Endothelial cell of umbilical vein (primary cell): Measurements from ENCODE around the gene CHMP6. TPM values are rescaled to one million over a fixed set of nuclear protein-coding genes. Genes with fewer than 3 reads are reported as not detected.

ENCODE experiments used
- BruUV-seq: library from RNA; stranded (reverse); fragments of 400-500 nt; replicated peaks from 2 replicates; lab custom pipeline; 2021; lab: Mats Ljungman, UMichigan
- CTCF ChIA-PET: fragments of 300-600, 350-600 bp; sonication (Branson Sonifier 250); formaldehyde crosslinking; loops from one replicate; lab custom pipeline; 2021; ENCODE audit warnings: antibody characterized with exemption, inconsistent platforms; lab: Charles Lee
- POLR2A ChIA-PET: fragments of 300-600, 350-600 bp; sonication (Branson Sonifier 250); formaldehyde crosslinking; loops from one replicate; lab custom pipeline; 2021; ENCODE audit warnings: antibody characterized with exemption, inconsistent platforms; lab: Charles Lee
- DNase-seq: peaks from one replicate; pipeline ENCODE4 v3.0.0-alpha.2; 2011; ENCODE audit warnings: low read depth, low spot score
- FAIRE-seq: peaks from 2 replicates; lab custom pipeline; 2011; peaks lifted over from hg19 to GRCh38; lab: Jason Lieb, UNC
- H2AFZ ChIP-seq: 2 replicates; pipeline ENCODE4 v1.6.0; 2012; ENCODE audit warnings: low read depth, low read length, control low read depth, inconsistent platforms
- H3K27ac ChIP-seq: 2 replicates; pipeline ENCODE4 v1.5.1; 2011; ENCODE audit warnings: low read depth, mild to moderate bottlenecking, control low read depth, low read length, moderate library complexity; ENCODE audit not compliant: insufficient read depth
- H3K27me3 ChIP-seq, 2 experiments: 2 replicates each; pipeline versions ENCODE4 v1.6.0 to v1.6.1; 2011; ENCODE audit warnings: low read length in 2 of 2, mixed read lengths in 1 of 2; ENCODE audit not compliant: control insufficient read depth in 2 of 2, insufficient read depth in 2 of 2
- H3K36me3 ChIP-seq, 2 experiments: 2 replicates in 1 of 2; 3 replicates in 1 of 2; pipeline ENCODE4 v1.5.1; 2011; ENCODE audit warnings: low read length in 2 of 2, mild to moderate bottlenecking in 1 of 2, moderate library complexity in 1 of 2; ENCODE audit not compliant: control insufficient read depth in 2 of 2, insufficient read depth in 2 of 2; ENCODE audit errors: extremely low read depth in 1 of 2
- H3K4me1 ChIP-seq: 3 replicates; pipeline ENCODE4 v1.5.1; 2011; ENCODE audit warnings: mild to moderate bottlenecking, low read length; ENCODE audit not compliant: control insufficient read depth, insufficient read depth; ENCODE audit errors: extremely low read depth
- H3K4me2 ChIP-seq: 2 replicates; pipeline ENCODE4 v1.6.1; 2011; ENCODE audit warnings: low read length, control low read depth, mixed read lengths; ENCODE audit not compliant: insufficient read depth
- H3K4me3 ChIP-seq, 3 experiments: fragments of 200-600 bp in 1 of 3; sonication (generic), shearing (Covaris generic) in 1 of 3; replicated peaks in 1 of 3; 2 replicates each; pipeline ENCODE4 v1.5.1; 2011 to 2016; ENCODE audit warnings: control low read depth in 3 of 3, low read length in 3 of 3, mild to moderate bottlenecking in 2 of 3, inconsistent platforms in 1 of 3, low read depth in 1 of 3, moderate library complexity in 1 of 3; ENCODE audit not compliant: insufficient read depth in 1 of 3
- H3K79me2 ChIP-seq: 2 replicates; pipeline ENCODE4 v1.6.0; 2012; ENCODE audit warnings: low read length, inconsistent platforms; ENCODE audit not compliant: control insufficient read depth, insufficient read depth
- H3K9ac ChIP-seq: replicated peaks from 2 replicates; pipeline ENCODE3; 2011; ENCODE audit warnings: low read length, control low read depth; ENCODE audit not compliant: insufficient read depth; ENCODE audit errors: extremely low read depth
- H3K9me1 ChIP-seq: replicated peaks from 3 replicates; pipeline ENCODE4 v1.6.0; 2011; ENCODE audit warnings: mild to moderate bottlenecking, low read length; ENCODE audit not compliant: control insufficient read depth, insufficient read depth; ENCODE audit errors: extremely low read depth
- H3K9me3 ChIP-seq: replicated peaks from 2 replicates; pipeline ENCODE4 v1.5.1; 2012; ENCODE audit warnings: low read length, inconsistent platforms; ENCODE audit not compliant: control insufficient read depth, insufficient read depth
- H4K20me1 ChIP-seq: replicated peaks from 2 replicates; pipeline ENCODE3; 2011; ENCODE audit warnings: mild to moderate bottlenecking, low read length; ENCODE audit not compliant: control insufficient read depth, insufficient read depth; ENCODE audit errors: extremely low read depth
- CTCF ChIP-seq, 2 donors: IDR thresholded peaks; 1 replicate in 1 of 2; 2 replicates in 1 of 2; pipeline ENCODE4 v1.5.1; 2011; ENCODE audit warnings: low read length in 2 of 2, mild to moderate bottlenecking in 2 of 2, moderate library complexity in 2 of 2, control low read depth in 1 of 2, inconsistent platforms in 1 of 2, low read depth in 1 of 2; ENCODE audit not compliant: insufficient read depth in 1 of 2; ENCODE audit errors: extremely low read depth in 1 of 2
- EZH2 ChIP-seq: IDR thresholded peaks from 2 replicates; pipeline ENCODE4 v1.6.1; 2012; ENCODE audit warnings: borderline replicate concordance, low read depth, mild to moderate bottlenecking, moderate library complexity, low read length, inconsistent platforms; ENCODE audit not compliant: severe bottlenecking
- FOS ChIP-seq: IDR thresholded peaks from 2 replicates; pipeline ENCODE4 v1.6.1; 2011; ENCODE audit warnings: mild to moderate bottlenecking, low read length, moderate library complexity, borderline replicate concordance; ENCODE audit not compliant: insufficient read depth
- GATA2 ChIP-seq: IDR thresholded peaks from 2 replicates; pipeline ENCODE4 v1.7.0; 2011; ENCODE audit warnings: low read depth, mild to moderate bottlenecking, moderate library complexity, mixed read lengths, low read length; ENCODE audit not compliant: insufficient read length, insufficient read depth
- JUN ChIP-seq: IDR thresholded peaks from 2 replicates; pipeline ENCODE4 v1.6.1; 2011; ENCODE audit warnings: borderline replicate concordance, low read depth; ENCODE audit not compliant: insufficient read length, insufficient read depth
- MAX ChIP-seq: IDR thresholded peaks from 2 replicates; pipeline ENCODE4 v1.6.1; 2011; ENCODE audit not compliant: insufficient read depth, insufficient read length
- MYC ChIP-seq: IDR thresholded peaks from one replicate; pipeline ENCODE4 v1.6.1; 2011; ENCODE audit warnings: mild to moderate bottlenecking, low read depth, low read length
- POLR2A ChIP-seq: IDR thresholded peaks from 2 replicates; pipeline ENCODE4 v1.6.1; 2012; ENCODE audit warnings: low read depth, mild to moderate bottlenecking, control low read depth, low read length
- POLR2AphosphoS5 ChIP-seq: IDR thresholded peaks from 2 replicates; pipeline ENCODE4 v1.6.1; 2012; ENCODE audit warnings: low read depth, mild to moderate bottlenecking, control low read depth, low read length, moderate library complexity; ENCODE audit not compliant: insufficient read depth
- dilution Hi-C: fragments of 300-500 bp; cut with MboI; formaldehyde crosslinking; loops from one replicate; pipeline ENCODE4 v1.15.0; 2019; ENCODE audit warnings: low sequenced_read_pairs; ENCODE audit not compliant: extremely low pct_ligation_motif_present
- intact Hi-C: fragments of 100-400 bp; cut with micrococcal nuclease; formaldehyde crosslinking; loops from one replicate; pipeline ENCODE4 v1.10.0; 2022
- polyA plus RNA-seq, 4 experiments: library from polyadenylated mRNA; depleted of rRNA in 3 of 4; stranded (reverse) in 3 of 4; unstranded in 1 of 4; fragments of >200 nt; gene quantifications; 2 replicates each; pipeline versions ENCODE4 v1.2.1 to v1.2.3, GENCODE V29; 2011 to 2012; ENCODE audit warnings: missing spikeins in 1 of 4
- total RNA-seq: library from RNA; stranded (reverse); gene quantifications from 2 replicates; pipeline ENCODE4 v1.2.3, GENCODE V29; 2021

Gene CHMP6
- total and polyA plus RNA-seq, 2 donors (not counting 3 experiments of a cell fraction or from before 2014, with no cell fraction given) = 42.5 to 48.5 TPM

- Histone ChIP-seq H3K4me3 (peak overlapping the region; percentile 73 to 79 (median 74)), H3K4me2 (peak overlapping the region; percentile 92), H4K20me1 (no peaks in the 10 kb centered on the region), H3K9ac (peak overlapping the region; percentile 77), H3K79me2 (peaks cover 14% of the 10 kb centered on the region), H3K27ac (no peak overlapping the region), H3K27me3 (no peaks in the 10 kb centered on the region), H3K9me3 (no peaks in the 10 kb centered on the region), H3K9me1 (no peaks in the 10 kb centered on the region), H2AFZ (no peak overlapping the region), H3K4me1 (peaks cover 9% of the 10 kb centered on the region), H3K36me3 (peaks cover 3 to 25% of the 10 kb centered on the region in 2 experiments)
- intact Hi-C loops (no loop called here), dilution Hi-C loops (no loop called here)
- BruUV-seq = TSS peak; percentile 51
- TF ChIP-seq GATA2 (no peak), FOS (no peak), JUN (no peak), POLR2A (no peak), MYC (no peak), EZH2 (no peak), MAX (no peak), CTCF (IDR thresholded peaks at IDR 0.05; ENCODE audit: extremely low read depth in 1 of 2, insufficient read depth in 1 of 2, low read depth in 1 of 2, low read length in 2 of 2) (no peak), POLR2AphosphoS5 (no peak)
- POLR2A ChIA-PET = no interaction called here
- DNase-seq (no peak), FAIRE-seq (no peak)
- CTCF ChIA-PET = no interaction called here
These were observed 1.4 kb downstream of the CHMP6 start for GRCh38 chr17:80992948-80993624.
